HepG2 (cell line): ENCODE results near the gene MBL2. TPM values are rescaled to one million over a fixed set of nuclear protein-coding genes. Genes with fewer than 3 reads are reported as not detected.

Experiments used
- AHDC1 ChIP-seq: sonication (generic); formaldehyde crosslinking; IDR thresholded peaks from 2 replicates; pipeline ENCODE4 v1.5.1; 2020; ENCODE audit warnings: mild to moderate bottlenecking, missing genetic modification reagents, borderline replicate concordance
- CCDC6 ChIP-seq: sonication (generic); formaldehyde crosslinking; IDR thresholded peaks from 2 replicates; pipeline ENCODE4 v1.8.1; 2022; ENCODE audit warnings: mild to moderate bottlenecking, missing genetic modification reagents, moderate library complexity
- ELF1 ChIP-seq: sonication (generic); formaldehyde crosslinking; IDR thresholded peaks from 2 replicates; pipeline ENCODE4 v1.4.0; 2020; ENCODE audit warnings: missing genetic modification reagents
- ELF4 ChIP-seq: sonication (generic); formaldehyde crosslinking; IDR thresholded peaks from 2 replicates; pipeline ENCODE4 v1.5.0; 2020; ENCODE audit warnings: missing genetic modification reagents, mild to moderate bottlenecking, moderate library complexity, borderline replicate concordance
- HOMEZ ChIP-seq: IDR thresholded peaks from 2 replicates; pipeline ENCODE4 v1.6.1; 2016; ENCODE audit warnings: low read depth
- KLF11 ChIP-seq: IDR thresholded peaks from 2 replicates; pipeline ENCODE4 v1.6.1; 2016; ENCODE audit warnings: missing compliant biosample characterization
- MAX ChIP-seq: IDR thresholded peaks from 2 replicates; pipeline ENCODE4 v1.6.1; 2012; ENCODE audit warnings: inconsistent platforms
- MXI1 ChIP-seq: IDR thresholded peaks from 3 replicates; pipeline ENCODE4 v1.6.1; 2012; ENCODE audit warnings: low read depth, low read length, inconsistent platforms, borderline replicate concordance
- NCOR1 ChIP-seq: fragments of 200-600 bp; sonication (generic); IDR thresholded peaks from 2 replicates; pipeline ENCODE4 v1.7.0; 2017; ENCODE audit warnings: antibody characterized with exemption, low read length, borderline replicate concordance
- NFE2 ChIP-seq: sonication (generic); formaldehyde crosslinking; IDR thresholded peaks from 2 replicates; pipeline ENCODE4 v1.4.0; 2020; ENCODE audit warnings: missing genetic modification reagents
- NFYC ChIP-seq: IDR thresholded peaks from 2 replicates; pipeline ENCODE4 v1.6.1; 2016; ENCODE audit warnings: missing genetic modification reagents, missing compliant biosample characterization
- RFX1 ChIP-seq: fragments of 450-650 bp; IDR thresholded peaks from 2 replicates; pipeline ENCODE4 v1.6.1; 2017
- SIX4 ChIP-seq: sonication (generic); formaldehyde crosslinking; IDR thresholded peaks from 2 replicates; pipeline ENCODE4 v1.4.0; 2020; ENCODE audit warnings: missing genetic modification reagents
- ZFP41 ChIP-seq: sonication (generic); formaldehyde crosslinking; IDR thresholded peaks from 2 replicates; pipeline ENCODE4 v1.4.0; 2020; ENCODE audit warnings: mild to moderate bottlenecking, missing genetic modification reagents, borderline replicate concordance
- ZGPAT ChIP-seq: IDR thresholded peaks from 2 replicates; pipeline ENCODE4 v1.6.1; 2016; ENCODE audit warnings: mild to moderate bottlenecking
- ZMYM3 ChIP-seq: sonication (generic); formaldehyde crosslinking; IDR thresholded peaks from 2 replicates; pipeline ENCODE4 v1.5.1; 2020; ENCODE audit warnings: mild to moderate bottlenecking, missing genetic modification reagents
- ZNF230 ChIP-seq: sonication (generic); formaldehyde crosslinking; IDR thresholded peaks from 2 replicates; pipeline ENCODE4 v1.4.0; 2020; ENCODE audit warnings: mild to moderate bottlenecking, missing genetic modification reagents
- ZNF329 ChIP-seq: sonication (generic); formaldehyde crosslinking; IDR thresholded peaks from 2 replicates; pipeline ENCODE4 v1.9.0; 2021; ENCODE audit warnings: low read depth, mild to moderate bottlenecking, missing genetic modification reagents
- ZNF605 ChIP-seq: sonication (generic); formaldehyde crosslinking; IDR thresholded peaks from 2 replicates; pipeline ENCODE4 v1.8.0; 2022; ENCODE audit warnings: mild to moderate bottlenecking, missing genetic modification reagents
- ZNF652 ChIP-seq: IDR thresholded peaks from 2 replicates; pipeline ENCODE4 v1.6.1; 2016; ENCODE audit warnings: low read depth, borderline replicate concordance
- polyA plus RNA-seq, 8 experiments: library from polyadenylated mRNA; depleted of rRNA in 3 of 8; stranded (reverse) in 7 of 8; unstranded in 1 of 8; fragments of >200 nt; fragmentation: Illumina TruSeq in 4 of 8; extraction: Trizol in 4 of 8; gene quantifications; 2 replicates each; pipeline versions ENCODE4 v1.2.1 to v1.2.3, GENCODE V29; 2011 to 2016; ENCODE audit warnings: low read depth in 4 of 8, missing spikeins in 1 of 8, mixed read lengths in 1 of 8; ENCODE audit not compliant: insufficient read depth in 1 of 8
- total RNA-seq, 5 experiments: library from RNA; depleted of rRNA; stranded (reverse); fragments of >200 nt; fragmentation: Illumina TruSeq; extraction: Trizol; gene quantifications; 2 replicates each; pipeline ENCODE4 v1.2.3, GENCODE V29; 2016; ENCODE audit warnings: low read depth in 1 of 5
- TF ChIP-seq, protein P1 (sequence below): conservative IDR thresholded peaks from 2 replicates; pipeline ENCODE4 v1.6.1; 2018; ENCODE audit warnings: missing genetic modification reagents

MBL2 gene
- total and polyA plus RNA-seq, 2 of the 13 experiments (the other 11 are each of a cell fraction or from before 2014, with no cell fraction given), result 9.6 to 16.2 TPM

- peak; percentile 63 for TF ChIP-seq MAX
- 0 out of 2 replicates have a peak, but pooled peaks have one; percentile 23 for TF ChIP-seq ZNF605 (CRISPR knock-in tag)
- peak; percentile 72 for TF ChIP-seq ELF1
- peak; percentile 98 for TF ChIP-seq AHDC1 (CRISPR knock-in tag)
- 0 out of 2 replicates have a peak, but pooled peaks have one; percentile 58 for TF ChIP-seq CCDC6 (CRISPR knock-in tag)
- TF ChIP-seq NFYC, result no peak
- TF ChIP-seq MXI1, result 0 out of 3 replicates have a peak, but pooled peaks have one; percentile 10
- TF ChIP-seq ZNF652 (CRISPR knock-in tag), result 0 out of 2 replicates have a peak, but pooled peaks have one; percentile 7
- TF ChIP-seq, protein P1, sequence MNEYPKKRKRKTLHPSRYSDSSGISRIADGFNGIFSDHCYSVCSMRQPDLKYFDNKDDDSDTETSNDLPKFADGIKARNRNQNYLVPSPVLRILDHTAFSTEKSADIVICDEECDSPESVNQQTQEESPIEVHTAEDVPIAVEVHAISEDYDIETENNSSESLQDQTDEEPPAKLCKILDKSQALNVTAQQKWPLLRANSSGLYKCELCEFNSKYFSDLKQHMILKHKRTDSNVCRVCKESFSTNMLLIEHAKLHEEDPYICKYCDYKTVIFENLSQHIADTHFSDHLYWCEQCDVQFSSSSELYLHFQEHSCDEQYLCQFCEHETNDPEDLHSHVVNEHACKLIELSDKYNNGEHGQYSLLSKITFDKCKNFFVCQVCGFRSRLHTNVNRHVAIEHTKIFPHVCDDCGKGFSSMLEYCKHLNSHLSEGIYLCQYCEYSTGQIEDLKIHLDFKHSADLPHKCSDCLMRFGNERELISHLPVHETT, result 0 out of 2 replicates have a peak, but pooled peaks have one; percentile 64
- peak; percentile 91 for TF ChIP-seq ZGPAT (CRISPR knock-in tag)
- no peak for TF ChIP-seq ZNF329 (CRISPR knock-in tag)
- TF ChIP-seq ELF4 (CRISPR knock-in tag), result peak; percentile 67; the same call in 1 of the 2 replicates
- TF ChIP-seq ZFP41 (CRISPR knock-in tag), result peak; percentile 73; the same call in 1 of the 2 replicates
- peak; percentile 84 for TF ChIP-seq SIX4 (CRISPR knock-in tag)
- peak; percentile 95 for TF ChIP-seq NCOR1
- TF ChIP-seq NFE2 (CRISPR knock-in tag), result no peak
- TF ChIP-seq KLF11, result peak; percentile 68; the same call in 1 of the 2 replicates
- TF ChIP-seq RFX1, result no peak
- 0 out of 2 replicates have a peak, but pooled peaks have one; percentile 53 for TF ChIP-seq ZNF230 (CRISPR knock-in tag)
- TF ChIP-seq ZMYM3, result peak; percentile 30; the same call in 1 of the 2 replicates
- TF ChIP-seq HOMEZ (CRISPR knock-in tag), result peak; percentile 83
Measured at GRCh38 chr10:52774600-52775106, 2.1 kb upstream of the MBL2 start (continued).
